Panc1 (cell line): ENCODE data around the gene ITPRID2. TPM values are rescaled to one million over a fixed set of nuclear protein-coding genes. Genes with fewer than 3 reads are reported as not detected.

ENCODE experiments used
- ATAC-seq: fragments of 200-7000 bp; cut with Tn5 transposase; 2 replicates; pipeline ENCODE4 v1.9.1; 2020; ENCODE audit warnings: mild to moderate bottlenecking, moderate library complexity
- BruUV-seq: library from RNA; stranded (reverse); fragments of 400-500 nt; replicated peaks from 2 replicates; lab custom pipeline; 2021; lab: Mats Ljungman, UMichigan
- CTCF ChIA-PET: fragments of 300-600 bp; sonication (Branson Sonifier 250); formaldehyde crosslinking; loops from one replicate; lab custom pipeline; 2022; ENCODE audit warnings: antibody characterized with exemption; lab: Charles Lee
- POLR2A ChIA-PET: fragments of 300-600 bp; sonication (Branson Sonifier 250); formaldehyde crosslinking; loops from one replicate; lab custom pipeline; 2022; ENCODE audit warnings: antibody characterized with exemption; lab: Charles Lee
- DNase-seq: peaks from one replicate; pipeline ENCODE4 v3.0.0-alpha.2; 2010; ENCODE audit warnings: low read depth, low spot score
- H3K27ac ChIP-seq: 2 replicates; pipeline ENCODE4 v1.5.1; 2011; ENCODE audit warnings: mild to moderate bottlenecking, low read length, inconsistent platforms
- H3K27me3 ChIP-seq: fragments of 200-500 bp; sonication (Bioruptor generic); 2 replicates; pipeline ENCODE4 v1.6.0; 2014; ENCODE audit warnings: low read length, inconsistent platforms; ENCODE audit not compliant: control insufficient read depth, insufficient read depth
- H3K36me3 ChIP-seq: fragments of 200-500 bp; sonication (Bioruptor generic); 2 replicates; pipeline ENCODE4 v1.5.1; 2014; ENCODE audit warnings: inconsistent platforms, mild to moderate bottlenecking, low read length, moderate library complexity; ENCODE audit not compliant: control insufficient read depth, insufficient read depth
- H3K4me1 ChIP-seq: 2 replicates; pipeline ENCODE4 v1.5.1; 2011; ENCODE audit warnings: inconsistent platforms, mild to moderate bottlenecking, low read length, moderate library complexity; ENCODE audit not compliant: control insufficient read depth, insufficient read depth
- H3K4me3 ChIP-seq, 2 experiments: 2 replicates each; pipeline ENCODE4 v1.5.1; 2011 to 2012; ENCODE audit warnings: low read depth in 2 of 2, low read length in 2 of 2, mild to moderate bottlenecking in 2 of 2, inconsistent platforms in 1 of 2, moderate library complexity in 1 of 2
- H3K9me3 ChIP-seq: fragments of 200-500 bp; sonication (Bioruptor generic); 2 replicates; pipeline ENCODE4 v1.5.1; 2014; ENCODE audit warnings: low read depth, mild to moderate bottlenecking, inconsistent platforms, low read length, moderate library complexity; ENCODE audit not compliant: control insufficient read depth, insufficient read depth
- CTCF ChIP-seq: fragments of 450-650 bp; IDR thresholded peaks from 2 replicates; pipeline ENCODE4 v1.5.1; 2017; ENCODE audit warnings: mild to moderate bottlenecking
- POLR2AphosphoS5 ChIP-seq: IDR thresholded peaks from 2 replicates; pipeline ENCODE4 v1.6.1; 2012; ENCODE audit warnings: mild to moderate bottlenecking, low read depth, low read length, moderate library complexity
- REST ChIP-seq, 2 experiments: IDR thresholded peaks; 2 replicates each; pipeline ENCODE4 v1.6.1; 2011 to 2012; ENCODE audit warnings: low read depth in 2 of 2, control low read depth in 1 of 2, low read length in 1 of 2, mild to moderate bottlenecking in 1 of 2, moderate library complexity in 1 of 2; ENCODE audit not compliant: insufficient read depth in 1 of 2
- SIN3A ChIP-seq: IDR thresholded peaks from 2 replicates; pipeline ENCODE4 v1.6.1; 2012; ENCODE audit warnings: low read depth, mild to moderate bottlenecking, low read length, moderate library complexity, borderline replicate concordance; ENCODE audit not compliant: insufficient read depth
- TCF7L2 ChIP-seq: IDR thresholded peaks from 2 replicates; pipeline ENCODE4 v1.6.1; 2011; ENCODE audit warnings: mild to moderate bottlenecking, low read depth, low read length, inconsistent platforms
- in situ Hi-C: cut with HindIII; loops from 2 replicates; pipeline ENCODE4 v1.10.0; 2016; ENCODE audit warnings: low sequenced_read_pairs, low pct_unique_long_range_greater_than_20kb
- intact Hi-C: fragments of 100-400 bp; cut with micrococcal nuclease; formaldehyde crosslinking; loops from one replicate; pipeline ENCODE4 v1.10.0; 2022; ENCODE audit not compliant: unreplicated experiment
- total RNA-seq: library from RNA; stranded (reverse); gene quantifications from one replicate; pipeline ENCODE4 v1.2.1, GENCODE V29; 2021; ENCODE audit not compliant: unreplicated experiment

ITPRID2 gene
- total RNA-seq, 1 experiment from 2014 or later = 261 TPM

- Histone ChIP-seq H3K4me3 (no peak overlapping the region), H3K36me3 (peaks cover 65% of the 10 kb centered on the region), H3K27me3 (no peaks in the 10 kb centered on the region), H3K9me3 (no peaks in the 10 kb centered on the region), H3K4me1 (peaks cover 9% of the 10 kb centered on the region; the same call in 1 of the 2 replicates), H3K27ac (no peak overlapping the region)
- TF ChIP-seq REST (IDR thresholded peaks at IDR 0.05; ENCODE audit: insufficient read depth in 1 of 2, low read depth in 2 of 2, low read length in 1 of 2) (no peak), SIN3A (no peak), POLR2AphosphoS5 (no peak), TCF7L2 (no peak), CTCF (no peak)
- intact Hi-C loops (no loop called here), in situ Hi-C loops (no loop called here)
- DNase-seq (no peak), ATAC-seq (no peak)
- POLR2A ChIA-PET = no interaction called here
- CTCF ChIA-PET = no interaction called here
- no TSS peak for BruUV-seq
These were observed 16.1 kb downstream of the ITPRID2 start for GRCh38 chr2:181907635-181908034.

- BruUV-seq = no TSS peak
- intact Hi-C loops (no loop called here), in situ Hi-C loops (no loop called here)
- no peak for DNase-seq
- Histone ChIP-seq H3K4me3 (no peak overlapping the region), H3K27ac (no peak overlapping the region; the same call in 1 of the 2 replicates), H3K36me3 (peaks cover 61% of the 10 kb centered on the region), H3K4me1 (no peaks in the 10 kb centered on the region; the same call in 1 of the 2 replicates), H3K27me3 (no peaks in the 10 kb centered on the region), H3K9me3 (no peaks in the 10 kb centered on the region)
- ChIA-PET CTCF (no interaction called here), POLR2A (no interaction called here)
- no peak for TF ChIP-seq SIN3A
- TF ChIP-seq CTCF = no peak
- TF ChIP-seq REST (IDR thresholded peaks at IDR 0.05; ENCODE audit: insufficient read depth in 1 of 2, low read depth in 2 of 2, low read length in 1 of 2) = no peak
- no peak for TF ChIP-seq TCF7L2
- no peak for TF ChIP-seq POLR2AphosphoS5
- ATAC-seq = no peak
These were observed 18.7 kb downstream of the ITPRID2 start for GRCh38 chr2:181910028-181910831.
